Measurements from ENCODE around the gene ZNF850.
A peak's percentile ranks its signal among the peaks of the same experiment; 100 is the strongest.

The ZNF850 gene

GRCh38 chr19:36688058-36688457 lies 84.5 kb downstream of the ZNF850 start:
- DNase-seq (ENCODE audit: low read depth): peak; percentile 16

GRCh38 chr19:36687214-36688056 lies 85.2 kb downstream of the ZNF850 start, which contains the start of gene ZNF567:
Gene ZNF567 (plus strand): TSS chr19:36687612. CDS start chr19:36694868, 7,256 bp downstream.
- peak; percentile 96 for DNase-seq (ENCODE audit: low read depth)

GRCh38 chr19:36686365-36687213 lies 86.0 kb downstream of the ZNF850 start:
- DNase-seq (ENCODE audit: low read depth): peak; percentile 23

- DNase-seq (ENCODE audit: low read depth): no peak
Measured at GRCh38 chr19:36685835-36686234, 86.8 kb downstream of the ZNF850 start.

GRCh38 chr19:36679455-36679854 lies 93.2 kb downstream of the ZNF850 start:
- no peak for DNase-seq (ENCODE audit: low read depth)

GRCh38 chr19:36674201-36674600 lies 98.4 kb downstream of the ZNF850 start:
- no peak for DNase-seq (ENCODE audit: low read depth)

- DNase-seq (ENCODE audit: low read depth): no peak
Measured at GRCh38 chr19:36672368-36672767, 100.2 kb downstream of the ZNF850 start.

GRCh38 chr19:36668646-36669045 lies 104.0 kb downstream of the ZNF850 start:
- DNase-seq (ENCODE audit: low read depth): no peak

- no peak for DNase-seq (ENCODE audit: low read depth)
Measured at GRCh38 chr19:36665832-36666231, 106.8 kb downstream of the ZNF850 start.

All from ELR (cell line).